ENCODE measurements around the gene TECR.
A peak's percentile ranks its signal among the peaks of the same experiment; 100 is the strongest.
"Not testable (repeated sequence)": the region's sequence is repeated elsewhere in the genome, so short reads cannot be mapped to it uniquely, and the experiment has no call there.

Gene TECR

GRCh38 chr19:14580623-14581237 lies 51.3 kb downstream of the TECR start:
- DNase-seq (ENCODE audit: low read depth in 4 of 4, low spot score in 1 of 4): peak in 3 of 4 experiments; percentile 20 to 63 (median 32)

DNA sequence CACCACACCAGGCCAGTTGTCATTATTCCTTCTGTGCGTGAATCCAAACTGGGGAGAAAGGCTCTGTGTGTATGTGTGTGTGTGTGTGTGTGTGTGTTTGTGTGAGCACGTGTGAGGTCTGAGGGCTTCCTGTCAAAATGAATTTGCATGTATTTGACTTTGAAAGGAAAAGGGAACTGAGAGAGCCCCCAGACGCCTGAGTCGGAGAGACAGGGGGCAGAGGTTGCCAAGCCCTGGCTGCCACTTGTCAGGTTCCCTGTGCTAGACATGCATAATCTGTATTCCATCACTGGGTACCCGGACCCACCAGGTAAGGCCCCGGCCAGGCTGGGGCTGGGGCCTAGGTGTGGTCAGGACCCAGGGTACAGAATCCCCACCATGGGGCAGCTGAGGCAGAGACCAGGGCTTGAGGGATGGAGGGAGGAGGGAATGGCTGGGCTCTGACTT lies 53.5 kb downstream of the TECR start, which contains the start of gene CLEC17A:
Gene CLEC17A, plus strand, starts transcription at position 191 of the 447 bp plus-strand sequence. Its CDS starts 77 bp downstream, at position 268.
- no peak for DNase-seq (ENCODE audit: low read depth in 4 of 4, low spot score in 1 of 4)

DNA sequence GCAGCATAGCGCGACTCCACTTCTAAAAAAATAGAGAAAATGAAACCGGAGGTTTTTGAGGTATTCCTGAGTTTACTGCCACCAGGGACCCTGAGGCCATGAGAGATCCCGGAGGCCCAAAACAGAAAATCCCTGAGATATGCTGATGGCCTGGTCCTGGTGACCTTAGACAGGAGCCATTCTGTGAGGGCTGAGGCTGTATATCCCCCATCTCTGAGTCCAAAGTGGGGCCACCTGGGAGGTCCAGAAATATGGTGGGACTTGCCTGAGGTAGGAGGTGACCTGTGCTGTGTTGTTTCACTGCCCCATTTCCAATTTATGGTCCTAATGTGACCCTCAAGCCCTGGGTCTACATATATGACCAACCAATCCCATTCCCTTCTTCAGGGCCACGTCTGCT lies 55.0 kb downstream of the TECR start:
- DNase-seq (ENCODE audit: low read depth in 4 of 4, low spot score in 1 of 4): not testable (repeated sequence)

GRCh38 chr19:14585187-14585586 lies 55.8 kb downstream of the TECR start:
- peak in 1 of 4 experiments; percentile 43 for DNase-seq (ENCODE audit: low read depth in 4 of 4, low spot score in 1 of 4)

DNA sequence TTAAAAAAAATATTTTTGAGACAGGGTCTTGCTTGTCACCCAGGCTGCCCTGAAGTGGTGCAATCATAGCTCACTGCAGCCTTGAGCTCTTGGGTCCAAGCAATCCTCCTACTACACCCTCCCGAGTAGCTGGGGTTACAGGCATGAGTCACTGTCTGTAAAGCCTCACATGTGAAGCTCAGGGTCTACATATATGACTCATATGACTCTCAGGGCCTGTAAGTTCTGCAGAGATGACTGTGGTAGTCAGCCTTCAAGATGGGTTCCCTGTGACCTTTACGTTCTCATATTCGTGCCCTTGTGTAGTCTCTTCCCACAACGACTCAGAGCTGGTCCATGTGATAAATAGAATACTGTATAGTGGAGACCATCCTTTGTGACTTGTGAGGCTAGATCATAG lies 60.0 kb downstream of the TECR start:
- peak in 1 of 4 experiments; percentile 5 for DNase-seq (ENCODE audit: low read depth in 4 of 4, low spot score in 1 of 4)

GRCh38 chr19:14595558-14595957 lies 66.2 kb downstream of the TECR start:
- DNase-seq (ENCODE audit: low read depth in 4 of 4, low spot score in 1 of 4): no peak

- no peak for DNase-seq (ENCODE audit: low read depth in 4 of 4, low spot score in 1 of 4)
These were observed 70.3 kb downstream of the TECR start for GRCh38 chr19:14599548-14600147.

DNA sequence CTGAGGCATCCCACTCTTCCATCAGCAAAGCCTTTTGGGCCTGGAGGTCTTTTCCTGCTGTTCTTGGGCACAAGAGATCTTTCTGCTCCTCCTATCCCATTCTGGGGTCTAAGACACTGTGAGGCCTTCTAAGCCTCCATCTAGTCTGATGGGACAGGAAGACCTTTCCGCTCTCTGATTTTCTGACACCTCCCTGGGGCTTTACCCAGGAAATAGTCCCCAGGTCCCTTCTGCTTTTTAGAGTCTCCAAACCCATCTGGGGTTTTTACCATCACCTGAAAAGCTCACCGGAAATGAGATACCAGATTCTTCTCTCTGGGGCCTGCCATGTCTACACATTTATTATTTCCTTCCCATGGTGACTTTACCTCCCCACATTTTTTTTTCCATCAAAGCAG lies 74.6 kb downstream of the TECR start:
- no peak for DNase-seq (ENCODE audit: low read depth in 4 of 4, low spot score in 1 of 4)

GRCh38 chr19:14606627-14607026 lies 77.2 kb downstream of the TECR start:
- no peak for DNase-seq (ENCODE audit: low read depth in 4 of 4, low spot score in 1 of 4)

- DNase-seq (ENCODE audit: low read depth in 4 of 4, low spot score in 1 of 4): no peak
These were observed 81.7 kb downstream of the TECR start for GRCh38 chr19:14611051-14611450.

DNA sequence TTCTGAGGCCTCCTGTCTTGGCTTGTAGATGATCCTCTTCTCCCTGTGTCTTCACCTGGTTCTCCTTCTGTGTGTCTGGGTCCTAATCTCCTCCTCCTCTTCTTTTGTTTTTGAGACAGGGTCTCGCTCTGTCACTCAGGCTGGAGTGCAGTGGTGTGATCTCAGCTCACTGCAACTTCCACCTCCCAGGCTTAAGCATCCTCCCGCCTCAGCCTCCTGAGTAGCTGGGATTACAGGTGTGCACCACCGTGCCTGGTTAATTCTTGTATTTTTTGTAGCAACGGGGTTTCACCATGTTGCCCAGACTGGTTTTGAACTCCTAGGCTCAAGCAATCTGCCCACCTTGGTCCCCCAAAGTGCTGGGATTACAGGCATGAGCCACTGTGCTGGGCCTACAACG lies 82.8 kb downstream of the TECR start:
- DNase-seq (ENCODE audit: low read depth in 4 of 4, low spot score in 1 of 4): not testable (repeated sequence)

DNA sequence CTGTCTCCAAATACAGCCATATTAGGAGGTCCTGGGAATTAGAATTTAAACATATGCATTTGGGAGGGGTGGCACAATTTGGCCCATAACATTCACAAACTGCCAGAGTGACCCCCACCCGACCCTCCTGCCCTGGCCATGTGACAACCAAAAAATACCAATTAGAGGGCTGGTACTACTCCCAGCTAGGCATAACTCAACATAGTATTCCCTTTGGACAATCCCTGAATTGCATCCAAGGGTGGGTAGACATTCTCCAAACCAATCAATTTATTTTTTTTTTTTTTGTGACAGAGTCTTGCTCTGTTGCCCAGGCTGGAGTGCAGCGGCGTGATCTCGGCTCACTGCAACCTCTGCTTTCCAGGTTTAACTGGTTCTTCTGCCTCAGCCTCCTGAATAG lies 83.3 kb downstream of the TECR start:
- DNase-seq (ENCODE audit: low read depth in 4 of 4, low spot score in 1 of 4): no peak

GRCh38 chr19:14613399-14614098 lies 84.2 kb downstream of the TECR start:
- not testable (repeated sequence) for DNase-seq (ENCODE audit: low read depth in 4 of 4, low spot score in 1 of 4)

- no peak for DNase-seq (ENCODE audit: low read depth in 4 of 4, low spot score in 1 of 4)
These were observed 84.7 kb downstream of the TECR start for GRCh38 chr19:14614099-14614412.

Measured in stimulated activated CD4-positive, alpha-beta T cell treated with anti-CD3 and anti-CD28 coated beads, Interleukin-1b, Interleukin-23, amount 100 ng/mL, for 24 hours (primary cell).